Measurements from ENCODE around the gene CHD5.

The CHD5 gene

GRCh38 chr1:6059866-6060265 lies 120.3 kb downstream of the CHD5 start:
- no peak for TF ChIP-seq GATA3 (IDR thresholded peaks at IDR 0.05; ENCODE audit: low read depth, low read length)
- no peak for TF ChIP-seq GATA2 (IDR thresholded peaks at IDR 0.05; ENCODE audit: low read depth, low read length)

GRCh38 chr1:6057170-6057845 lies 122.8 kb downstream of the CHD5 start:
- TF ChIP-seq GATA2 (IDR thresholded peaks at IDR 0.05; ENCODE audit: low read depth, low read length) (no peak), GATA3 (IDR thresholded peaks at IDR 0.05; ENCODE audit: low read depth, low read length) (no peak)

GRCh38 chr1:6056572-6056948 lies 123.6 kb downstream of the CHD5 start:
- TF ChIP-seq GATA3 (IDR thresholded peaks at IDR 0.05; ENCODE audit: low read depth, low read length) = no peak
- no peak for TF ChIP-seq GATA2 (IDR thresholded peaks at IDR 0.05; ENCODE audit: low read depth, low read length)

- TF ChIP-seq GATA2 (IDR thresholded peaks at IDR 0.05; ENCODE audit: low read depth, low read length) = no peak
- no peak for TF ChIP-seq GATA3 (IDR thresholded peaks at IDR 0.05; ENCODE audit: low read depth, low read length)
These were observed 125.5 kb downstream of the CHD5 start for GRCh38 chr1:6054596-6054995.

- TF ChIP-seq GATA3 (IDR thresholded peaks at IDR 0.05; ENCODE audit: low read depth, low read length) (no peak), GATA2 (IDR thresholded peaks at IDR 0.05; ENCODE audit: low read depth, low read length) (no peak)
These were observed 126.9 kb downstream of the CHD5 start for GRCh38 chr1:6053206-6053546.

- TF ChIP-seq GATA2 (IDR thresholded peaks at IDR 0.05; ENCODE audit: low read depth, low read length) (no peak), GATA3 (IDR thresholded peaks at IDR 0.05; ENCODE audit: low read depth, low read length) (no peak)
These were observed 127.4 kb downstream of the CHD5 start for GRCh38 chr1:6052543-6053205.

Data from SH-SY5Y (cell line).